Activated naive CD4-positive, alpha-beta T cell treated with anti-CD3 and anti-CD28 coated beads, Interleukin-2, amount 50 U/mL, for 24 hours (primary cell): ENCODE measurements around the gene SLC37A1.

Experiments used
- H3K27ac Mint-ChIP-seq: one replicate; pipeline ENCODE4 v1.8.0; 2021; ENCODE audit warnings: mild to moderate bottlenecking, mixed read lengths
- H3K27me3 Mint-ChIP-seq: one replicate; pipeline ENCODE4 v1.8.0; 2021; ENCODE audit warnings: mixed read lengths
- H3K36me3 Mint-ChIP-seq: one replicate; pipeline ENCODE4 v1.8.0; 2021; ENCODE audit warnings: mixed read lengths
- H3K4me1 Mint-ChIP-seq: one replicate; pipeline ENCODE4 v1.8.0; 2021; ENCODE audit warnings: mixed read lengths
- H3K4me3 Mint-ChIP-seq: one replicate; pipeline ENCODE4 v1.8.0; 2021; ENCODE audit warnings: mild to moderate bottlenecking, mixed read lengths
- H3K9me3 Mint-ChIP-seq: one replicate; pipeline ENCODE4 v1.8.0; 2021; ENCODE audit warnings: mixed read lengths

SLC37A1 gene

DNA sequence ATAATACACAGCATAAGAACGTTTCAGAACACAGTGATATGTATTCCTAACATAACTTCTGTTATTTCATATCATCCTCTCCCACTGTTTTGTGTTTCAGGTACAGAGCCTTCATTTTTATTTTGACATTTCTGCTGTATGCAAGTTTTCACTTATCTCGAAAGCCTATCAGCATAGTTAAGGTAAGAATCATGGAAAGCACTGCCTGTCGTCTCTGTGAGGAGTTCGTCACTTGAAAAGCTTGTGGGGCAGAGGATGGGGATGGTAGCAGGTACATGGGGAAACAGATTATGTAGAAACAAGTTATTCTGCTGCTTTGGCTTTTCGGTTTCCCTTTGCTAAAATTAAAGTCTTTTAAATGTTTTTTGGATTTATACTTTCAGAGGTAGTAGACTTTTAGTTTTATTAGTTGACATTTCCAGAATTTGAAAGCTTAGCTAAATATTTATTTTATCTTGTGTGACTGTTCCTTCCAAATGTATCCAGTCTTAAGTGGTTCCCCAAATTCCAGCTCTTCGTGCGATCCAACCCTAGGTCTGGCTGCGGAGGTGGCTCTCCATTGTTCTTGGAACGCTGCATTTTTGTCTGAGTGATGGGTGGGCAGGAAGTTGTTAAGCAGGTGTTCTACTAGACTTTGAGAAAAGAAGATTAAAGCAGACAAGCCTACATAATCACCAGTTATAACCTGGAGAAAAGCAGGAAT lies 12.2 kb downstream of the SLC37A1 start:
- Mint-ChIP-seq H3K27me3 (no peaks in the 10 kb centered on the region), H3K27ac (peak overlapping the region; percentile 3), H3K4me3 (no peak overlapping the region), H3K4me1 (peaks cover 43% of the 10 kb centered on the region), H3K9me3 (no peaks in the 10 kb centered on the region), H3K36me3 (peaks cover 11% of the 10 kb centered on the region)

DNA sequence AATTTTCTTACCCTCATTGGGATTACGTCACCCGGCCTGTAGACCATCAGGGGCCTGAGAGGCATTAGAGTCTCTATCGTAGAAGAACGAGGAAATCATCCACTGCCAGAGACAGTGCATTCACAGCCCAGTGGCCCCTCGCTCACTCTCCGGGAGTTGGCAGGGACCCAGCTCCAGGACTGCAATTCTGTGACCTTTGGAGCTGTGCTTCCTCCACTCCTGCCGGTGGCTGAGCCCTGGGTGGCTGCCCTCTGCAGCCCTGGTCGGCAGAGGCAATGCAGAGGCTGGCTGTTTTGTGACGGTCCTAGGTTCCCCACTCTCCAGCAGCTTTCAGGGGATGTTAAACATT lies 12.7 kb downstream of the SLC37A1 start:
- peaks cover 11% of the 10 kb centered on the region for H3K36me3 Mint-ChIP-seq
- H3K4me1 Mint-ChIP-seq: peaks cover 43% of the 10 kb centered on the region
- H3K27ac Mint-ChIP-seq: peak overlapping the region; percentile 3
- H3K27me3 Mint-ChIP-seq: no peaks in the 10 kb centered on the region
- H3K9me3 Mint-ChIP-seq: no peaks in the 10 kb centered on the region
- H3K4me3 Mint-ChIP-seq: no peak overlapping the region

DNA sequence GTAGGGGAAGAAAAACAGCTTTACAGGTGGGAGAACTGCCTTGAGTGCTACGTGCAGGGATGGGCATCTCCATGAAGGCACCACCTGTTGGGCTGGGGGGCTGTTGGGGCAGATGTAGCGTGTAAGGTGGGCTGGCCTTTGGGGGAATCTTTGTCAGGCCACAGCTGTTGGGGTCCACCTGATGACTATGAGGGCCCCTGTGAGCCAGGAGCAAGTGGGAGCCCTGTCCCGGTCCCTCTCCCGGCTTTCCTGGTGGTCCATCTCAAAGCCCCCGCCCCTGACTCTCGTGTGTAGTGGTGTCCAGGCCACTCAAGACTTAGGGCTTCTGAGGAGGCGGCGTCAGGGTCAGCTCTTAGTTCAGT lies 13.5 kb downstream of the SLC37A1 start:
- Mint-ChIP-seq H3K4me3 (peak overlapping the region; percentile 63), H3K4me1 (peaks cover 43% of the 10 kb centered on the region)

DNA sequence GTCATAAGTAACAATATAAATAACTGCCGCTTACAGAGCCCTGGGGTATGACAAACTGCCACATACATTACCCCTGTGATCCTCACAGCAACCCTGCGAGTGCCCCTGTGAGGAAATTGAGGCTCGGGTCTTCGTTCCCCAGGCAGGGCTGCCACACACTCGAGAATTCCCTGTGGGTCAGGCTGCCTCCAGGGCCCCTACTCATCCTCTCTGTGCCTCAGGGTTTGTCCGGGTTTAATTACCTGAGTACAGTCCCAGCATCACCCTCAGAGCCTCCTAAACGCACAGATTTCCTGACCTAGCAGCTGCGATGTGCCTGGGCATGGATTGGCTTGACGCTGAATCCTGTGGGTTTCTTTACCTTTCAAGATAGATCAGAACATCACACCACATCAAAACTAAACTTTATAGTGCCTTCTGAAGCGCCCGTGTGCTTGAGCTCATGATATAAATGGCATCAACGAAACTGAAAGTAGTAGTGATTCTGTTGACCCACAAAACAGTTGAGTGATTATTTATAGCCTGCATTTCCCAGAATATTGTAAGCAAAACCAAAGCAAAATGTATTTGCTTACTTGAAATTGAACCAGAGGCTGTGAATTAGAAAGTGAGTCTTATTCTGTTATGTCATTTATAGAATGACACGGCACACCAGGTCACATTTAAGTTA lies 14.0 kb downstream of the SLC37A1 start:
- peak overlapping the region; percentile 85 for H3K4me3 Mint-ChIP-seq
- peaks cover 9% of the 10 kb centered on the region for H3K36me3 Mint-ChIP-seq
- no peaks in the 10 kb centered on the region for H3K9me3 Mint-ChIP-seq
- H3K4me1 Mint-ChIP-seq: peaks cover 47% of the 10 kb centered on the region
- H3K27ac Mint-ChIP-seq: peak overlapping the region; percentile 95
- H3K27me3 Mint-ChIP-seq: no peaks in the 10 kb centered on the region

More for the DNA sequence above, 13.5 kb downstream of the SLC37A1 start:
- Mint-ChIP-seq H3K27me3 (no peaks in the 10 kb centered on the region), H3K9me3 (no peaks in the 10 kb centered on the region), H3K36me3 (peaks cover 8% of the 10 kb centered on the region), H3K27ac (peak overlapping the region; percentile 95)

DNA sequence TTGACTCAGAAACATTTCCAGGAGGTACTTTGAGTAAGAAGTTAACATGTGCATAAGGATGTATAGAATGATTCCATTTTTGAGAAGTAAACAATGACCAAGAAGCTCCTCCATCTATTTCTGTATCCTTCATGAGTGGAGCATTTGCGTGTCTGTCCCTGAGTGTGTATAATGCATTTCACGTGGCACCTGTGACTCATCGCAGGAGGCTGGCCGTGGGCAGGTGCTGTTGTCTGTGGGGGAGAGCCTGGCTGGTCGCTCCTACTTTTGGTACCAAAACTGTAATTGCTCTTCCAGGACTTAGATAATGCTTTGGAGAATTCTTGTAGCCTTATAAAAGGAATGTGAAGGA lies 16.5 kb downstream of the SLC37A1 start:
- Mint-ChIP-seq H3K4me1 (peaks cover 46% of the 10 kb centered on the region), H3K27ac (no peak overlapping the region)

DNA sequence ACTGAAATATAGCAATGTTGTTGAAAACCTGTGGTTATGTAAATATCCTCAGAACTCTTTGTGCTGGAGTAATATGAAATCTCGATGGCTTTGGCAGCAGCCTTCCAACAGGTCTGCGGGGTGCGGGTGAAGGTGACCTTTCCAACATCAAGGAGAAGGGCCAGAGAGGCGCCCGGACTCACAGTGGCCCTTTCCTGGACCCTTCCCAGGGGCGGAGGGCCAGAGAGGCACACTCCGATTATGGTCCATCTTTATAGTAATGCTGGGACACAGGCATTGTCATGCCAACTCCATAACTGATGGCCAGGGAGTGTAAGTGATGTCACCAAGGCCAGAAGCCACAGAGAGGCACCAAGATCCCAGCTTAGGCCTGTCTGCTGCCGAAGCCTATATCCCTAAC lies 18.1 kb downstream of the SLC37A1 start:
- H3K36me3 Mint-ChIP-seq: peaks cover 4% of the 10 kb centered on the region
- no peak overlapping the region for H3K4me3 Mint-ChIP-seq
- no peaks in the 10 kb centered on the region for H3K9me3 Mint-ChIP-seq
- H3K27ac Mint-ChIP-seq: no peak overlapping the region
- no peaks in the 10 kb centered on the region for H3K27me3 Mint-ChIP-seq
- H3K4me1 Mint-ChIP-seq: peaks cover 39% of the 10 kb centered on the region

More for the DNA sequence above, 16.5 kb downstream of the SLC37A1 start:
- peaks cover 5% of the 10 kb centered on the region for H3K36me3 Mint-ChIP-seq
- H3K27me3 Mint-ChIP-seq: no peaks in the 10 kb centered on the region
- no peaks in the 10 kb centered on the region for H3K9me3 Mint-ChIP-seq
- H3K4me3 Mint-ChIP-seq: no peak overlapping the region

DNA sequence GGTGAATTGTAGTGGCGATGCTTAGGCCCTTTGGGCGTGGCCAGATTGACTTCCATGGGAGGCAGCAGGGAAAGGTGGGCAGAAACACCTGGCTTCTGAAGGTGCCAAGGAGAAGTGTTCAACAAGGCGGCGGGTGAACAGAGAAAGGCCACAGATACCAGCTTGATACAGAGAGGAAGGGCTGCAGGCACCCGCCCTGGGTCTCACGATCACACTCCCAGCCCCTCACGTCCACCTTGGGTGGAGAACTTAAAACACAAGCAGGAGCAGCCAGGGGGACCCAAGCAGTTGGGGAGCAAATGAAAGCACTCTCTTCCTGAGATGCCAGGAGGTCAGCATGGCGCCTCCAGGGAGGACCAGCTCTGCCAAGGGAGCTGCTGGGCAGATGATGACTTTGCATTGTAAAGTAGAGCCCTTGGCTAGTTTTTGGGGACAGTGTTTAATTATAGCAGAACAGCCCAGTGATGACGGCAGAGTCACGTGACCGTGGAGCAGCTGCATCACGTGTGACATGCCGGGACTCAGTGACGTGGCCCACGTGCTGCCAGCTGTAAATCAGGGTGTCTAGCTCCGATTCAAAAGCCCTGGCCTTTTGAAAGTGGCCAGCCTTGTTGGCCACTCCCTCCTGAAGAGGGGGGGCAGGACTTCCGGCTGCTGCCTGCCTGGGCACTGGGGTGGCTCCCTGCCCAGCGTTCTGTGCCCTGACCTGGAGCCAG lies 19.0 kb downstream of the SLC37A1 start:
- Mint-ChIP-seq H3K4me1 (peaks cover 31% of the 10 kb centered on the region), H3K36me3 (peaks cover 3% of the 10 kb centered on the region), H3K9me3 (no peaks in the 10 kb centered on the region), H3K4me3 (no peak overlapping the region), H3K27ac (no peak overlapping the region), H3K27me3 (no peaks in the 10 kb centered on the region)

DNA sequence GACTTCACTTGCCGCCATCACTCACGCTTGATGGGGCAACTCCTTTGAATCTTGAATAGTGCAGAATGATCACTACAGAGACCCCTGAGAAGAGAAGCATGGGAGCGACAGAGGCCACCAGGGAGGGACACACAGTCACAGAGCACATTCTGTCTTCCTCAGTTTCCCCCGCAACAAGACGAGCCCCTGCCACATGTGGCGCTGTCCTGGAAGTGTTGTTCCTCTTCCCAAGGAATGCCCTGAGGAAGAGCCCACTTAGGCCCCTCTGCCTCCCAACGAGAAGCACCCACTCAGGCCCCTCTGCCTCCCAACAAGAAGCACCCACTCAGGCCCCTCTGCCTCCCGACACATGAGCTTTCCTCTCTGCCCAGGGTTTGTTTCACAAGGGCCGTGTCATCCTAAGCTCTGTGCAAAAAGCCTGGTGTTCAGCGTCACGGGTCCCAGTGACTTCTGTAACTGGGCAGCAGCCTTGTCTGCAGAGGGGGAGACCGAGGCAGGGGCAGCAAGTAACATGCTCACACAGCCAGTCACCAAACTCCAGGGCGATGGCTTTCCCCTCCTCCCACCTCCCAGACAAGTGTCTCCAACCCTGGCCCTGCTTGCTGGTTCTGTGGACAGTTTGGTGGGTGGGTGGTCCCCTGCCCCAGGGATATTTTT lies 19.8 kb downstream of the SLC37A1 start:
- Mint-ChIP-seq H3K4me1 (peaks cover 23% of the 10 kb centered on the region), H3K9me3 (no peaks in the 10 kb centered on the region), H3K27ac (no peak overlapping the region), H3K4me3 (no peak overlapping the region), H3K36me3 (peaks cover 5% of the 10 kb centered on the region), H3K27me3 (no peaks in the 10 kb centered on the region)

DNA sequence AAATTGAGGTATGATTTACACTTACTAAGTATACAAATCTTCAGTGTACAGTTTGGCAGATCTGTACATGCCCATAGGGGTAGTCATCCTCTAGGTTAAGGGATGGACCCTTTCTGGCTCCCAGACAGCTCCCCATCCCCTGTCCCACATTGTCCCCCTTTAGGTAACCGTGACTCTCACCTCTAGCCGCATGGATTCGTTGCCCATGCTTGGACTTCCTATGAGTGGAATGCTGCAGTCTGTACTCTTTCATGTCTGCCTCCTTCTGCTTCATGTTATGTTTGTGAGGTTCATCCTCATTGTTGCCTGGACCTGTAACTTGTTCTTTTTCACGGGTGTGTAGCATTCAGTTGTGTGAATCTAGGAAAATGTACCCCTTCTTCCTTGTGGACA lies 20.3 kb downstream of the SLC37A1 start:
- Mint-ChIP-seq H3K36me3 (peaks cover 5% of the 10 kb centered on the region), H3K4me1 (peaks cover 23% of the 10 kb centered on the region), H3K27ac (no peak overlapping the region), H3K27me3 (no peaks in the 10 kb centered on the region), H3K9me3 (no peaks in the 10 kb centered on the region), H3K4me3 (no peak overlapping the region)

DNA sequence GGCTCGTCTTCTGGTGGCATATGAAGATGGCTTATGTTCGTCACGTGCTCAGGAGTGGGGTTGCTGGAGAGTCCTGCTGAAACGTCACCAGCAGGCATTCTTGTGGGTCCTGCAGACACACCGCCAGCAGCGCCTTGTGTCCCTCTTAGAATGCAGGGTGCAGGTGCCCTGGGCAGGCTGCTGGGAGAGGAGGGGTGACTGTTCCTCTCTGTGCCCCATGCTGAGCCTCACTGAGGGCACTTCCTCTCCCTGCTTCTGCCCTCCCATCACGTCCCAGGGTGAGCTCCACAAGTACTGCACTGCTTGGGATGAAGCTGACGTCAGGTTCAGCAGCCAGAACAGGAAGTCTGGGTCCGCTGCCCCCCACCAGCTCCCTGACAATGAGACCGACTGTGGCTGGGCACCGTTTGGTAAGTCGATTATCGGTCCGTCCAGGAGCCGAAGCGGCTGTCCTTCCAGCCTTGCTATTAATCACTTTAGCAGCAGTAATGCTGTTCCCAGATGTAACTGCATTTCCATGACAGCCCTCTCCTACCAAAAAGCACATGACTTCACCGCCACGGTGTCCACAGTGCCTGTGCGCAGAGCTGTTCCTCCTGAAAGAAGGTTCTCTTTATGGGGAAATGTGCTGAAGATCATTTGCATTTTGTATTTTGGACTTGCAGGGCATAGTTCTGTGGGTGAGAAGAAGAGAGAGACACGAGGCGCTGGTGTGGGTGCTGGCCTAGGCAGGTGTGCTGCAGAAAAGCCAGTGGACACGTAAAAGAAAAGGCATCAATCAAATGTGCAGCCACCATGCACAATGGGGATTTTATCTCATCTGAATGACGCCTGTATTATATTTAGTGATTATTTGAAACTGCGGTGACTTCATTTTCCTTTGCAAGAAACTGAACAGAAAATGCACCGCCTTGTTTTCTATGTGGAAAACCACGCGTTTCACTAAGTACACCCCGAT lies 21.0 kb downstream of the SLC37A1 start:
- Mint-ChIP-seq H3K36me3 (peaks cover 3% of the 10 kb centered on the region), H3K4me3 (no peak overlapping the region), H3K27ac (no peak overlapping the region), H3K9me3 (no peaks in the 10 kb centered on the region), H3K27me3 (no peaks in the 10 kb centered on the region), H3K4me1 (peaks cover 23% of the 10 kb centered on the region)

DNA sequence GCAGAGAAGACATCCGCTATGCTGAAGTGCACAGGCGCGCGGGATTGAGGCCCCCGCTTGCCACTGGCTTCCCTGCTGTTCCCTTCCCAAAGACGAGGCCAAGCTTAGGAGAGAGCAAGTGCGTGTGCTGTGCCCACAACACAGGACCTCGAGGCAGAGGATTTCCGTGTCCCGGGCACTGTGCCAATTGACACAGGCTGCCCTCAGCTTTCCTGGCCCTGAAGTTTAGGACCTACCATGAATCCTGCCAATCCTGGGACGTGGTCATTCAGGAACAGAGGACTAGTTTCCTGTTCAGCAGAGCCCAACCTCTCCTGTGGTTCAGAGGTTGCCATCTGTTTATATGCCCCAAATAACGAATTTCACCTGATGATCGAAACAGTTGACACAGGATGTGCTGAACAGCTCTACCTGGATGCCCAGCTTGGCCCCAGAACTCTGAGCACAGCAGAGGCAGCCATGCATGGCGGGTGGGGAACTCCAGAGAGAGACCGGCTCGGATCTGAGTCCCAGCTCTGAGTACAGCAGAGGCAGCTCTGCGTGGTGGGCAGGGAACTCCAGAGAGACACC lies 22.0 kb downstream of the SLC37A1 start:
- Mint-ChIP-seq H3K27me3 (no peaks in the 10 kb centered on the region), H3K4me1 (peaks cover 15% of the 10 kb centered on the region), H3K9me3 (no peaks in the 10 kb centered on the region), H3K36me3 (peaks cover 6% of the 10 kb centered on the region), H3K27ac (no peak overlapping the region), H3K4me3 (no peak overlapping the region)

DNA sequence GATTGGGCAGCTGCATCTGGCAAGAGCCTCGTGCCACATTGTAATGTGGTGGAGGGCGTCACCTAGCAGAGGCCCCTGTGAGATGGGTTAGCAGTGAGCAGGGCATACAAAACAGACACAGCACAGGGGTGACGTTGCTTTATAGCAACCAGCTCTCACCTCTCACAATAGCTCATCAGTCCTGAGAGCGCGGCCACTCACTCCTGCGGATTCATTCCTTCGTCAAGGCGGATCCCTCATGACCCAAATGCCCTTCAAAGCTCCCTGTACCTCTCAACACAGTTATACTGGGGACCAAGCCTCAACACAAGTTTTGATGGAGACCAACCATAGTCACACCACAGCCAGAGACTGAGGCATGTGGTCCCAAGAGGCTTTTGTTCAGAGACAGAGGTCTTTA lies 22.9 kb downstream of the SLC37A1 start:
- H3K27ac Mint-ChIP-seq: no peak overlapping the region
- no peaks in the 10 kb centered on the region for H3K27me3 Mint-ChIP-seq
- H3K4me1 Mint-ChIP-seq: peaks cover 15% of the 10 kb centered on the region
- H3K9me3 Mint-ChIP-seq: no peaks in the 10 kb centered on the region
- peaks cover 9% of the 10 kb centered on the region for H3K36me3 Mint-ChIP-seq
- no peak overlapping the region for H3K4me3 Mint-ChIP-seq

DNA sequence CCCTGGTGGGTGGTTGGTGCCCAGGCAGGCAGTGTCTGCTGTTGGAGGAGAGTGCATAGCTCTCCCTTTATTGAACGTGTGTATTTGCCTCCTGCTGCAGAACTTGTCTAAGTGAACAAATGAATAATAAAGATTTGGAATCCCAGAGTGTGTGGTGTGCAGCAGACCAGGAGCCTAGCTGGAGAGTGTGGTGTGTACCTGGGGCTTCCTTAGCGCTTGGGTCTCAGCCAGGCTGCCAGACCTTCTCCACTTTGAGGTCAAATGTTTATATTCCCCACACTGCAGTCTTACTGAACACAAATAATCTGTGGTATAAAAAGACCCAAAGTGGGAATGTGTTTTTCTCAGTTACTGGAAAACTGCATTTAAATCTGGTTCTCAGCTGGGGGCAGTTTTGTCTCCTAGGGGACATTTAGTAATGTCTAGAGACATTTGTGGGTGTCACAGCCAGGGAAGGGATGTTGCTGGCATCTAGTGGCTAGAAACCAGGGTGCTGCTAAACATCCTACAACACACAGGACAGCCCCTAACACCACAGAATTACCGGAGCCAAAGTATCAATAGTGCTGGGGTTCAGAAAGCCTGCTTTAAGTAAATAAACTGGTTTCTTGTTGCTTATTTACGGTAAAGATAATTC lies 23.6 kb downstream of the SLC37A1 start:
- H3K27ac Mint-ChIP-seq: no peak overlapping the region

DNA sequence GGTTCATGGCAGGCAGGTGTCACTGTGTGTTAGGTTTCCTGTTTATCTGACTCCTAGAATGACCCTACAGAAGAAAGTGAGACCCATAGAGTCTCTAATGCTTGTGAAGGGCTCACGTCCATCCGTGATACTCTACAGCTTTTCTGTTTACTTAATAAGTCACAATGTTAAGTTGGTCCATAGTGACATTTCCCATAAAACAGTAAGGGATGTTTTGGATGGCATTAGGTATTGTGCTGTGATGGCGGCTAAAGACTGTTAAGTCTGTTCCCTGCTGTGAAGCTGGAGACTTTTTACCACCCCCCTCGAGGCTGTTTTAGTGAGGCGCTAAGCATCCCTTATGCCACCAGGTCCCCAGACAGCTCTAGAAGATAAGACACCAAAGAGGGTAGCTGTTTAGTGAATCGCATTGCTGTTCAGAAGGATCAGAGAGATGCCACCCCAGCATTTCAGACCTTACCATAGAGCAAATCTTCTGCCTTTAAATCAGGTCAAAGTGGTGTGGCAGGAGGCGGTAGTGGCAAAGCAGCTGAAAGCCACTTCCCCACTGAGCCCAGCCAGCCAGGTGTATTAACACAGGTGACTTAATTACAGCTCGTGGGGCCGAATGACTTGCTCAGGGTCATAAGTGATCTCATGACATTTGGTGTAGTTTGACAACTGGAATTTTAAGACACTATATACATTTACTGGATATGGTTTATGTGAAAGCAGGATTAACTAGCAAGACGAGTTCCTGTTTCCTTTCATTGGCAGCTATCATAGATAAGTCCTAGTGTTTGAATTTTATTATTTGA lies 25.0 kb downstream of the SLC37A1 start:
- H3K27me3 Mint-ChIP-seq: no peaks in the 10 kb centered on the region
- peaks cover 10% of the 10 kb centered on the region for H3K36me3 Mint-ChIP-seq
- no peak overlapping the region for H3K27ac Mint-ChIP-seq

More for the DNA sequence above, 23.6 kb downstream of the SLC37A1 start:
- peaks cover 9% of the 10 kb centered on the region for H3K36me3 Mint-ChIP-seq
- H3K9me3 Mint-ChIP-seq: no peaks in the 10 kb centered on the region
- no peaks in the 10 kb centered on the region for H3K27me3 Mint-ChIP-seq
- H3K4me1 Mint-ChIP-seq: peaks cover 15% of the 10 kb centered on the region
- H3K4me3 Mint-ChIP-seq: no peak overlapping the region

More for the DNA sequence above, 25.0 kb downstream of the SLC37A1 start:
- Mint-ChIP-seq H3K9me3 (no peaks in the 10 kb centered on the region), H3K4me3 (no peak overlapping the region), H3K4me1 (peaks cover 11% of the 10 kb centered on the region)
